Small intestine (tissue), 7 donors: ENCODE measurements around the gene AIG1. TPM values are rescaled to one million over a fixed set of nuclear protein-coding genes. Genes with fewer than 3 reads are reported as not detected.

ENCODE experiments used
- DNase-seq, 2 donors: peaks; one replicate each; pipeline versions ENCODE4 v3.0.0 to v3.0.0-alpha.2; 2013
- FAIRE-seq: peaks from 2 replicates; lab custom pipeline; 2012; peaks lifted over from hg19 to GRCh38; lab: Jason Lieb, UNC
- H3K27ac ChIP-seq, 3 donors: one replicate each; pipeline ENCODE4 v1.5.1; 2013; ENCODE audit warnings: low read length in 2 of 3, mild to moderate bottlenecking in 2 of 3, control low read depth in 1 of 3, inconsistent platforms in 1 of 3, low read depth in 1 of 3, moderate library complexity in 1 of 3
- H3K27me3 ChIP-seq, 3 donors: one replicate each; pipeline ENCODE4 v1.6.1; 2013; ENCODE audit warnings: low read length in 3 of 3, inconsistent platforms in 1 of 3; ENCODE audit not compliant: control insufficient read depth in 3 of 3, insufficient read depth in 3 of 3
- H3K36me3 ChIP-seq, 3 donors: one replicate each; pipeline ENCODE4 v1.6.1; 2013; ENCODE audit warnings: low read length in 3 of 3, inconsistent platforms in 1 of 3, low read depth in 1 of 3, mild to moderate bottlenecking in 1 of 3, moderate library complexity in 1 of 3; ENCODE audit not compliant: control insufficient read depth in 3 of 3, insufficient read depth in 2 of 3
- H3K4me1 ChIP-seq, 3 donors: one replicate each; pipeline ENCODE4 v1.6.1; 2013; ENCODE audit warnings: low read length in 2 of 3, inconsistent platforms in 1 of 3, low read depth in 1 of 3, mild to moderate bottlenecking in 1 of 3, moderate library complexity in 1 of 3; ENCODE audit not compliant: control insufficient read depth in 3 of 3, insufficient read depth in 2 of 3
- H3K4me3 ChIP-seq, 3 donors: one replicate each; pipeline ENCODE4 v1.5.1; 2013; ENCODE audit warnings: low read length in 3 of 3, control low read depth in 1 of 3, inconsistent platforms in 1 of 3, low read depth in 1 of 3, mild to moderate bottlenecking in 1 of 3, moderate library complexity in 1 of 3
- H3K9me3 ChIP-seq, 2 donors: one replicate each; pipeline ENCODE4 v1.6.1; 2013; ENCODE audit warnings: low read depth in 1 of 2, low read length in 1 of 2; ENCODE audit not compliant: control insufficient read depth in 2 of 2, insufficient read depth in 1 of 2
- WGBS, 3 donors: extraction: QIAGEN DNeasy Blood & Tissue Kit; methylation state at CpG; one replicate each; pipeline ENCODE4 v1.1.7; 2013; 5-methylcytosine and 5-hydroxymethylcytosine counted together
- polyA plus RNA-seq, 4 donors: library from polyadenylated mRNA; stranded (reverse) in 3 of 4; unstranded in 1 of 4; fragments of 200-250 nt in 3 of 4; fragments of 120-200 nt in 1 of 4; gene quantifications; one replicate each; pipeline versions ENCODE4 v1.2.1 to v1.2.3, GENCODE V29; 2013
- donor health status: healthy with polysubstance abuse.
- donor health status: control.
- donor health status: control.
- donor health status: Bipolar disorder and iron deficiency.
- donor health status: healthy.

The AIG1 gene
- polyA plus RNA-seq, 4 donors = 56.6 to 244 (median 79.0) TPM

- DNase-seq = no peak
- Histone ChIP-seq H3K27ac (no peak overlapping the region), H3K4me3 (no peak overlapping the region), H3K4me1 (no peaks in the 10 kb centered on the region), H3K9me3 (peaks cover 0 to 5% of the 10 kb centered on the region in 2 donors), H3K36me3 (no peaks in the 10 kb centered on the region), H3K27me3 (no peaks in the 10 kb centered on the region)
- WGBS, 3 donors = 80 to 85% (median 84%) methylated on average over 3 of the region's 3 CpGs
- no peak for FAIRE-seq
Observed at GRCh38 chr6:143213859-143214376, 153.2 kb downstream of the AIG1 start.

DNA sequence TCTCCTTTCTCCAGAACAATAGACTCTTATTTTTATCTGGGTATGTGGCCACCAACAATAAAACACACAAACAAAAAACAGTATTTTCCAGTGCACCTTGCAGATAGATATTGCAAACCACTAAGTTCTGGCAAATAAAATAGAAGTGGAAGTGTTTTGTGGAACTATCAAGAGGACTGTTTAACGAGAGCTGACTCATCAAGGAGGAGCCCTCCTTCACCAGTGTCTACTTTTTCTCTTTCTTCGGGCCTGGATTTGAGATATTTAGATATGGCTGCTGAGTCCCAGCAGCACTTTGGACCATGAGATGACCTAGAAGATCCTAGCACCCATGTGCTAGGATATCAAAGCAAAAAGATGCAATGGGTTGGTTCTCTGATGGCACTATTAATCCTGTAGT, 154.7 kb downstream of the AIG1 start:
- H3K27ac ChIP-seq = no peak overlapping the region
- no peaks in the 10 kb centered on the region for H3K27me3 ChIP-seq
- peaks cover 0 to 4% (median 0%) of the 10 kb centered on the region in 3 donors for H3K36me3 ChIP-seq
- DNase-seq (no peak), FAIRE-seq (no peak)
- no peaks in the 10 kb centered on the region for H3K4me1 ChIP-seq
- WGBS, 3 donors = 52 to 65% (median 61%) methylated on average over 2 of the region's 2 CpGs
- no peaks in the 10 kb centered on the region for H3K9me3 ChIP-seq
- no peak overlapping the region for H3K4me3 ChIP-seq

GRCh38 chr6:143215771-143216170, 155.1 kb downstream of the AIG1 start:
- Histone ChIP-seq H3K9me3 (no peaks in the 10 kb centered on the region), H3K27ac (no peak overlapping the region), H3K27me3 (no peaks in the 10 kb centered on the region), H3K36me3 (peaks cover 0 to 4% (median 0%) of the 10 kb centered on the region in 3 donors), H3K4me3 (no peak overlapping the region), H3K4me1 (no peaks in the 10 kb centered on the region)
- 29 to 54% (median 38%) methylated on average over 1 of the region's 1 CpG for WGBS, 3 donors
- no peak for DNase-seq
- FAIRE-seq = no peak

GRCh38 chr6:143218233-143218632, 157.5 kb downstream of the AIG1 start:
- Histone ChIP-seq H3K4me1 (peaks cover 1 to 4% (median 2%) of the 10 kb centered on the region in 3 donors), H3K9me3 (no peaks in the 10 kb centered on the region), H3K27ac (no peak overlapping the region), H3K4me3 (no peak overlapping the region), H3K36me3 (peaks cover 0 to 4% (median 0%) of the 10 kb centered on the region in 3 donors), H3K27me3 (no peaks in the 10 kb centered on the region)
- FAIRE-seq = no peak
- no peak for DNase-seq
- WGBS, 3 donors = 88 to 92% (median 91%) methylated on average over 5 of the region's 5 CpGs

DNA sequence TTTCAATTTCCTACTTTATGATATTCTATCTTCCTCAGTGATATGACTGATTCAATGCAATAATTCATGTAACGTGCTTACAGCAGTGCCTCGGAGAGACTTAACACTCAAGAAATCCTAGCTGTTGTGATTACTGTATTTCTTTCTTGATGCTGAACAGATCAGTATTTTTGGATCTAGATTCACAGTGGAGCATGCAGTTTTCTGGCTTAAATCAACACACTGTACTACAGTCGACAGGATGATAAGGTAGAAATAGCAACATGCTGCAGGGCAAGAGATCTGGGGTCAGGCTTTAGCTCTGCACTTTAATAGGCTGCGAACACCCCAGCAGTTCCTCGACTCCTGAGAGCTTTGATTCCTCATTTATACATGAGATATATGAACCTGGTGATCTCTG, 161.0 kb downstream of the AIG1 start:
- H3K36me3 ChIP-seq = peaks cover 0 to 4% (median 0%) of the 10 kb centered on the region in 3 donors
- FAIRE-seq (no peak), DNase-seq (no peak)
- no peak overlapping the region for H3K4me3 ChIP-seq
- no peak overlapping the region for H3K27ac ChIP-seq
- peaks cover 0 to 2% of the 10 kb centered on the region in 2 donors for H3K9me3 ChIP-seq
- H3K27me3 ChIP-seq = no peaks in the 10 kb centered on the region
- H3K4me1 ChIP-seq = peaks cover 2 to 10% (median 3%) of the 10 kb centered on the region in 3 donors
- 76 to 89% (median 88%) methylated on average over 5 of the region's 5 CpGs for WGBS, 3 donors

GRCh38 chr6:143222310-143222709, 161.6 kb downstream of the AIG1 start:
- FAIRE-seq (no peak), DNase-seq (no peak)
- Histone ChIP-seq H3K4me1 (peaks cover 2 to 10% (median 3%) of the 10 kb centered on the region in 3 donors), H3K27ac (no peak overlapping the region), H3K4me3 (no peak overlapping the region), H3K9me3 (peaks cover 0 to 2% of the 10 kb centered on the region in 2 donors), H3K27me3 (no peaks in the 10 kb centered on the region), H3K36me3 (peaks cover 0 to 4% (median 0%) of the 10 kb centered on the region in 3 donors)
- WGBS, 3 donors = 79 to 86% (median 81%) methylated on average over 5 of the region's 5 CpGs

GRCh38 chr6:143222801-143223231, 162.1 kb downstream of the AIG1 start:
- FAIRE-seq (no peak), DNase-seq (peak in 1 of 2 donors; percentile 13)
- H3K4me1 ChIP-seq = peaks cover 2 to 10% (median 3%) of the 10 kb centered on the region in 3 donors

DNA sequence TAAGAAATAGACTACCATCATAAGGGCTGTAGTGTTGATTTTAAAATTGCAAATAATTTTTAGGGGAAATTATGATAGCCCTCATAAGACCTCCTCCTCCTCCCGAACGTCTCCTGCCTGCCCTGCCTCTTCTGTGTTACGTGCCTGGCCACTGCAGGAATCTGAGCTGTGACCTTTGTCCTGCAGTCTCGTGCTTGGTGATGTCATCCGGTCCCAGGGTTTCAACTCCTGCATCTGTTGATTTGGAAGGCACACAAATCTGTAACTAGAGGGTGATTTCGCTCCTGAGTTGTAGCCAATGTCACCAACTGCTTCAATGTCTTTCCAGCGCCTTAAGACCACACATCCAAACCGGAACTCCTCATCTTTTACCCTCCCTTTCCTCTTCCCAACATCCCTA, 163.2 kb downstream of the AIG1 start:
- Histone ChIP-seq H3K27ac (peak overlapping the region; percentile 30 to 83 (median 42)), H3K36me3 (peaks cover 0 to 9% (median 0%) of the 10 kb centered on the region in 3 donors), H3K9me3 (peaks cover 0 to 2% of the 10 kb centered on the region in 2 donors), H3K4me1 (peaks cover 2 to 10% (median 3%) of the 10 kb centered on the region in 3 donors), H3K4me3 (no peak overlapping the region), H3K27me3 (no peaks in the 10 kb centered on the region)
- 19 to 49% (median 28%) methylated on average over 8 of the region's 8 CpGs for WGBS, 3 donors
- FAIRE-seq (no peak), DNase-seq (peak; percentile 90 to 96)

More at GRCh38 chr6:143222801-143223231, 162.1 kb downstream of the AIG1 start:
- Histone ChIP-seq H3K27ac (peak overlapping the region; percentile 16 to 57 (median 43)), H3K4me3 (no peak overlapping the region), H3K36me3 (peaks cover 0 to 4% (median 0%) of the 10 kb centered on the region in 3 donors), H3K9me3 (peaks cover 0 to 2% of the 10 kb centered on the region in 2 donors), H3K27me3 (no peaks in the 10 kb centered on the region)
- 59 to 77% (median 71%) methylated on average over 2 of the region's 2 CpGs for WGBS, 3 donors
